K562 (cell line): Measurements from ENCODE around the gene PDGFD. TPM values are rescaled to one million over a fixed set of nuclear protein-coding genes. Genes with fewer than 3 reads are reported as not detected.

Experiments used
- ATAC-seq: fragments of 200-7000 bp; cut with Tn5 transposase; 3 replicates; pipeline ENCODE4 v1.9.1; 2020; ENCODE audit warnings: moderate library complexity
- BruUV-seq: library from RNA; stranded (reverse); fragments of 400-500 nt; replicated peaks from 2 replicates; lab custom pipeline; 2021; lab: Mats Ljungman, UMichigan
- CTCF ChIA-PET: fragments of 300-600 bp; formaldehyde crosslinking; extraction: SDS; loops from one replicate; lab custom pipeline; 2021; ENCODE audit warnings: low intra/inter-chr PET ratio; lab: Yijun Ruan, JAX
- POLR2A ChIA-PET: fragments of 300-600, 350-650 bp; sonication (Branson Sonifier 250); formaldehyde crosslinking; extraction: SDS; loops from one replicate; lab custom pipeline; 2021; ENCODE audit warnings: antibody characterized with exemption, inconsistent platforms; lab: Yijun Ruan, JAX
- DNase-seq, 4 experiments: peaks; one replicate each; pipeline versions ENCODE4 v3.0.0 to v3.0.0-alpha.2; 2011 to 2018; ENCODE audit warnings: low spot score in 3 of 4, mixed read lengths in 3 of 4; ENCODE audit errors: extremely low read depth in 1 of 4
- FAIRE-seq: peaks from 2 replicates; lab custom pipeline; 2011; peaks lifted over from hg19 to GRCh38; lab: Jason Lieb, UNC
- H2AFZ ChIP-seq: 2 replicates; pipeline ENCODE4 v1.6.0; 2011; ENCODE audit warnings: low read depth, low read length, control low read depth, inconsistent platforms
- H3K27ac ChIP-seq: fragments of 200-600 bp; 3 replicates; pipeline ENCODE4 v1.8.0; 2011; ENCODE audit warnings: low read depth, mild to moderate bottlenecking, control low read depth, inconsistent platforms, low read length, moderate library complexity, mixed read lengths; ENCODE audit errors: extremely low read depth
- H3K27me3 ChIP-seq, 2 experiments: fragments of 300-600 bp in 1 of 2; 2 replicates in 1 of 2; 3 replicates in 1 of 2; pipeline versions ENCODE4 v1.6.0 to v1.8.0; 2011; ENCODE audit warnings: inconsistent platforms in 2 of 2, low read length in 2 of 2, mild to moderate bottlenecking in 1 of 2, mixed read lengths in 1 of 2, moderate library complexity in 1 of 2; ENCODE audit not compliant: control insufficient read depth in 2 of 2, insufficient read depth in 2 of 2
- H3K36me3 ChIP-seq: fragments of 300-600 bp; 3 replicates; pipeline ENCODE4 v1.8.0; 2011; ENCODE audit warnings: mild to moderate bottlenecking, low read length, inconsistent platforms; ENCODE audit not compliant: control insufficient read depth, insufficient read depth
- H3K4me1 ChIP-seq, 2 experiments: fragments of 200-600 bp in 1 of 2; replicated peaks in 1 of 2; 2 replicates in 1 of 2; 3 replicates in 1 of 2; pipeline versions ENCODE4 v1.5.1 to v1.8.0; 2011; ENCODE audit warnings: inconsistent platforms in 2 of 2, low read length in 2 of 2, mild to moderate bottlenecking in 1 of 2, mixed read lengths in 1 of 2, moderate library complexity in 1 of 2; ENCODE audit not compliant: control insufficient read depth in 2 of 2, insufficient read depth in 2 of 2
- H3K4me2 ChIP-seq: 2 replicates; pipeline ENCODE4 v1.6.1; 2011; ENCODE audit warnings: low read length, control low read depth, inconsistent platforms, mixed read lengths; ENCODE audit not compliant: insufficient read depth
- H3K4me3 ChIP-seq: fragments of 200-600 bp; sonication (generic), shearing (Covaris generic); 2 replicates; pipeline ENCODE4 v1.5.1; 2016; ENCODE audit warnings: control low read depth, inconsistent platforms
- H3K79me2 ChIP-seq: fragments of 200-600 bp; 3 replicates; pipeline ENCODE4 v1.8.0; 2011; ENCODE audit warnings: low read length, inconsistent platforms; ENCODE audit not compliant: control insufficient read depth, insufficient read depth
- H3K9ac ChIP-seq, 2 experiments: 2 replicates each; pipeline versions ENCODE4 v1.6.0 to v1.6.1; 2011; ENCODE audit warnings: low read depth in 2 of 2, low read length in 2 of 2, control low read depth in 1 of 2, inconsistent platforms in 1 of 2, mild to moderate bottlenecking in 1 of 2, mixed read lengths in 1 of 2; ENCODE audit not compliant: insufficient read depth in 1 of 2
- H3K9me1 ChIP-seq: one replicate; pipeline ENCODE4 v1.6.0; 2011; ENCODE audit warnings: inconsistent platforms, mild to moderate bottlenecking, low read length, moderate library complexity; ENCODE audit not compliant: control insufficient read depth, insufficient read depth
- H3K9me3 ChIP-seq: replicated peaks from 2 replicates; pipeline ENCODE4 v1.5.1; 2011; ENCODE audit warnings: low read depth, low read length, inconsistent platforms; ENCODE audit not compliant: control insufficient read depth, insufficient read depth
- H4K20me1 ChIP-seq: replicated peaks from 2 replicates; pipeline ENCODE4 v1.6.1; 2011; ENCODE audit warnings: low read length, inconsistent platforms, mixed read lengths; ENCODE audit not compliant: control insufficient read depth, insufficient read depth
- HDAC1 ChIP-seq, 2 experiments: fragments of 450-650 bp; IDR thresholded peaks; 2 replicates each; pipeline ENCODE4 v1.6.1; 2016 to 2017; ENCODE audit warnings: inconsistent platforms in 1 of 2, mild to moderate bottlenecking in 1 of 2, moderate library complexity in 1 of 2
- RUNX1 ChIP-seq: sonication (generic); IDR thresholded peaks from 2 replicates; pipeline ENCODE4 v1.6.1; 2016; ENCODE audit warnings: antibody characterized with exemption, low read depth
- WGBS: fragments of 100-300 bp; shearing (Covaris generic); methylation state at CpG from one replicate; pipeline ENCODE4 v1.1.6; 2016; ENCODE audit warnings: low coverage, mixed read lengths; ENCODE audit not compliant: insufficient coverage; ENCODE audit errors: missing lambda C conversion rate; 5-methylcytosine and 5-hydroxymethylcytosine counted together
- in situ Hi-C: fragments of 300-500 bp; cut with MboI; formaldehyde crosslinking; loops from 4 replicates; pipeline ENCODE4 v1.15.0; 2018; ENCODE audit warnings: inconsistent platforms, mixed read lengths
- intact Hi-C: fragments of 100-400 bp; cut with micrococcal nuclease; formaldehyde crosslinking; loops from 2 replicates; pipeline ENCODE4 v1.14.2; 2022
- polyA plus RNA-seq, 8 experiments: library from polyadenylated mRNA; depleted of rRNA in 4 of 8; stranded (reverse) in 5 of 8; unstranded in 3 of 8; fragments of >200 nt; fragmentation: Nextera tagmentation in 2 of 8; fragmentation: Illumina TruSeq in 1 of 8; extraction: Ambion mirVana in 2 of 8; extraction: Trizol in 1 of 8; gene quantifications; 2 replicates each; pipeline versions ENCODE4 v1.2.1 to v1.2.3, GENCODE V29; 2011 to 2014; ENCODE audit warnings: inconsistent platforms in 1 of 8, missing spikeins in 1 of 8
- total RNA-seq, 7 experiments: library from RNA; depleted of rRNA in 6 of 7; stranded (reverse); fragments of >200 nt in 6 of 7; fragmentation: Illumina TruSeq in 2 of 7; extraction: Trizol in 2 of 7; gene quantifications; 2 replicates each; pipeline versions ENCODE4 v1.2.1 to v1.2.3, GENCODE V29; 2011 to 2021; ENCODE audit warnings: low replicate concordance in 1 of 7

The PDGFD gene
- total and polyA plus RNA-seq, 9 of the 15 experiments (the other 6 are each of a cell fraction or from before 2014, with no cell fraction given) = 0.11 TPM; not detected in 8

- H3K9ac ChIP-seq = no peak overlapping the region
- H2AFZ ChIP-seq = no peak overlapping the region
- no peak overlapping the region for H3K4me3 ChIP-seq
- no peak for TF ChIP-seq HDAC1 (IDR thresholded peaks at IDR 0.05)
- no peaks in the 10 kb centered on the region for H3K79me2 ChIP-seq
- H3K27me3 ChIP-seq = no peaks in the 10 kb centered on the region
- in situ Hi-C loops = no loop called here
- ChIA-PET CTCF (no interaction called here), POLR2A (no interaction called here)
- no peaks in the 10 kb centered on the region for H4K20me1 ChIP-seq
- no peaks in the 10 kb centered on the region for H3K4me1 ChIP-seq
- ATAC-seq = no peak
- DNase-seq = no peak
- no peaks in the 10 kb centered on the region for H3K36me3 ChIP-seq
- BruUV-seq = no TSS peak
- FAIRE-seq = no peak
- no peak overlapping the region for H3K27ac ChIP-seq
- no peaks in the 10 kb centered on the region for H3K9me3 ChIP-seq
- intact Hi-C loops = no loop called here
- H3K9me1 ChIP-seq = no peaks in the 10 kb centered on the region
- no peak overlapping the region for H3K4me2 ChIP-seq
Measured at GRCh38 chr11:104095791-104096190, 68.2 kb downstream of the PDGFD start.

- no peak for TF ChIP-seq RUNX1
- H3K4me2 ChIP-seq = no peak overlapping the region
- WGBS = 0% methylated on average over 3 of the region's 3 CpGs
Measured at GRCh38 chr11:104094576-104094975, 69.4 kb downstream of the PDGFD start.

More at GRCh38 chr11:104094576-104094975, 69.4 kb downstream of the PDGFD start:
- Histone ChIP-seq H3K4me1 (no peaks in the 10 kb centered on the region), H3K27me3 (no peaks in the 10 kb centered on the region), H3K9me1 (no peaks in the 10 kb centered on the region), H3K9me3 (no peaks in the 10 kb centered on the region), H4K20me1 (no peaks in the 10 kb centered on the region), H2AFZ (no peak overlapping the region), H3K36me3 (no peaks in the 10 kb centered on the region), H3K9ac (no peak overlapping the region), H3K79me2 (no peaks in the 10 kb centered on the region), H3K27ac (no peak overlapping the region), H3K4me3 (no peak overlapping the region)
- intact Hi-C loops (no loop called here), in situ Hi-C loops (no loop called here)
- BruUV-seq = no TSS peak
- no peak for DNase-seq
- no peak for ATAC-seq
- POLR2A ChIA-PET = no interaction called here
- FAIRE-seq = no peak
- CTCF ChIA-PET = no interaction called here
